SU-DHL-6 (cell line): ENCODE results near the gene PKN1.

Experiments
- CTCF ChIP-seq: fragments of 200-600 bp; sonication (generic); IDR thresholded peaks from one replicate; pipeline ENCODE4 v1.5.1; 2017; ENCODE audit warnings: antibody characterized with exemption, mild to moderate bottlenecking, low read length, moderate library complexity; ENCODE audit not compliant: insufficient read depth, poor library complexity, severe bottlenecking
- EZH2phosphoT487 ChIP-seq: fragments of 200-600 bp; sonication (generic), shearing (Covaris generic); conservative IDR thresholded peaks from 2 replicates; pipeline ENCODE4 v1.6.1; 2018; ENCODE audit warnings: mild to moderate bottlenecking, antibody characterized with exemption, low read length, moderate library complexity, mixed read lengths

GRCh38 chr19:14479309-14479974 lies 46.3 kb downstream of the PKN1 start:
- TF ChIP-seq CTCF = no peak
- TF ChIP-seq EZH2phosphoT487 = no peak
